T-helper 1 cell treated with Interleukin-12 subunit alpha and Interleukin-12 subunit beta and Interleukin-4 antibody, amounts not matched to agents 30 μg/mL and 1 μg/mL, for 36 hours (primary cell): ENCODE measurements around the gene SLITRK5.
A peak's percentile ranks its signal among the peaks of the same experiment; 100 is the strongest.

ENCODE experiments used
- H3K27ac Mint-ChIP-seq: one replicate; pipeline ENCODE4 v1.8.0; 2021; ENCODE audit warnings: mild to moderate bottlenecking, mixed read lengths
- H3K27me3 Mint-ChIP-seq: one replicate; pipeline ENCODE4 v1.8.0; 2021; ENCODE audit warnings: low read depth, mixed read lengths
- H3K36me3 Mint-ChIP-seq: one replicate; pipeline ENCODE4 v1.8.0; 2021; ENCODE audit warnings: low read depth, mixed read lengths
- H3K4me1 Mint-ChIP-seq: one replicate; pipeline ENCODE4 v1.8.0; 2021; ENCODE audit warnings: low read depth, mixed read lengths
- H3K4me3 Mint-ChIP-seq: one replicate; pipeline ENCODE4 v1.8.0; 2021; ENCODE audit warnings: mild to moderate bottlenecking, moderate library complexity, mixed read lengths
- H3K9me3 Mint-ChIP-seq: one replicate; pipeline ENCODE4 v1.8.0; 2021; ENCODE audit warnings: mixed read lengths

SLITRK5 gene

GRCh38 chr13:87677496-87678371 lies 6.6 kb downstream of the SLITRK5 start:
- peak overlapping the region; percentile 61 for H3K4me3 Mint-ChIP-seq
- no peaks in the 10 kb centered on the region for H3K9me3 Mint-ChIP-seq
- peaks cover 8% of the 10 kb centered on the region for H3K4me1 Mint-ChIP-seq
- H3K27ac Mint-ChIP-seq, result no peak overlapping the region
- peaks cover 46% of the 10 kb centered on the region for H3K27me3 Mint-ChIP-seq
- no peaks in the 10 kb centered on the region for H3K36me3 Mint-ChIP-seq

- peaks cover 8% of the 10 kb centered on the region for H3K4me1 Mint-ChIP-seq
- no peak overlapping the region for H3K27ac Mint-ChIP-seq
- no peaks in the 10 kb centered on the region for H3K36me3 Mint-ChIP-seq
- no peaks in the 10 kb centered on the region for H3K9me3 Mint-ChIP-seq
- H3K27me3 Mint-ChIP-seq, result peaks cover 39% of the 10 kb centered on the region
- no peak overlapping the region for H3K4me3 Mint-ChIP-seq
These were observed 7.2 kb downstream of the SLITRK5 start for GRCh38 chr13:87678372-87678752.

GRCh38 chr13:87680298-87680697 lies 9.1 kb downstream of the SLITRK5 start:
- no peaks in the 10 kb centered on the region for H3K9me3 Mint-ChIP-seq
- peaks cover 5% of the 10 kb centered on the region for H3K4me1 Mint-ChIP-seq
- peaks cover 24% of the 10 kb centered on the region for H3K27me3 Mint-ChIP-seq
- H3K27ac Mint-ChIP-seq, result no peak overlapping the region
- no peak overlapping the region for H3K4me3 Mint-ChIP-seq
- H3K36me3 Mint-ChIP-seq, result no peaks in the 10 kb centered on the region

GRCh38 chr13:87684850-87685742 lies 13.9 kb downstream of the SLITRK5 start:
- Mint-ChIP-seq H3K36me3 (no peaks in the 10 kb centered on the region), H3K4me1 (no peaks in the 10 kb centered on the region), H3K27me3 (no peaks in the 10 kb centered on the region), H3K27ac (no peak overlapping the region), H3K9me3 (no peaks in the 10 kb centered on the region), H3K4me3 (no peak overlapping the region)

- Mint-ChIP-seq H3K36me3 (no peaks in the 10 kb centered on the region), H3K27ac (no peak overlapping the region), H3K4me1 (no peaks in the 10 kb centered on the region), H3K4me3 (no peak overlapping the region), H3K9me3 (no peaks in the 10 kb centered on the region), H3K27me3 (no peaks in the 10 kb centered on the region)
These were observed 25.3 kb downstream of the SLITRK5 start for GRCh38 chr13:87696458-87696857.

- Mint-ChIP-seq H3K4me1 (no peaks in the 10 kb centered on the region), H3K4me3 (no peak overlapping the region), H3K27me3 (no peaks in the 10 kb centered on the region), H3K9me3 (no peaks in the 10 kb centered on the region), H3K27ac (no peak overlapping the region), H3K36me3 (no peaks in the 10 kb centered on the region)
These were observed 27.1 kb downstream of the SLITRK5 start for GRCh38 chr13:87698268-87698667.

GRCh38 chr13:87709947-87710346 lies 38.8 kb downstream of the SLITRK5 start:
- Mint-ChIP-seq H3K36me3 (no peaks in the 10 kb centered on the region), H3K27me3 (no peaks in the 10 kb centered on the region), H3K4me1 (no peaks in the 10 kb centered on the region), H3K9me3 (peaks cover 9% of the 10 kb centered on the region), H3K27ac (no peak overlapping the region), H3K4me3 (no peak overlapping the region)

GRCh38 chr13:87712012-87712411 lies 40.8 kb downstream of the SLITRK5 start:
- Mint-ChIP-seq H3K36me3 (no peaks in the 10 kb centered on the region), H3K9me3 (peaks cover 6% of the 10 kb centered on the region), H3K4me1 (no peaks in the 10 kb centered on the region), H3K27ac (no peak overlapping the region), H3K27me3 (no peaks in the 10 kb centered on the region), H3K4me3 (no peak overlapping the region)
